Activated CD4-positive, alpha-beta T cell treated with anti-CD3 and anti-CD28 coated beads for 1 hour (primary cell): ENCODE measurements around the gene GLRX.
"Not testable (repeated sequence)": the region's sequence is repeated elsewhere in the genome, so short reads cannot be mapped to it uniquely, and the experiment has no call there.

Experiments
- DNase-seq: peaks from one replicate; pipeline ENCODE4 v3.0.0-alpha.2; 2020

Gene GLRX

GRCh38 chr5:95826949-95827891 lies 4.7 kb upstream of the GLRX start:
- DNase-seq = no peak

- DNase-seq = no peak
Measured at GRCh38 chr5:95825495-95825894, 3.0 kb upstream of the GLRX start.

DNA sequence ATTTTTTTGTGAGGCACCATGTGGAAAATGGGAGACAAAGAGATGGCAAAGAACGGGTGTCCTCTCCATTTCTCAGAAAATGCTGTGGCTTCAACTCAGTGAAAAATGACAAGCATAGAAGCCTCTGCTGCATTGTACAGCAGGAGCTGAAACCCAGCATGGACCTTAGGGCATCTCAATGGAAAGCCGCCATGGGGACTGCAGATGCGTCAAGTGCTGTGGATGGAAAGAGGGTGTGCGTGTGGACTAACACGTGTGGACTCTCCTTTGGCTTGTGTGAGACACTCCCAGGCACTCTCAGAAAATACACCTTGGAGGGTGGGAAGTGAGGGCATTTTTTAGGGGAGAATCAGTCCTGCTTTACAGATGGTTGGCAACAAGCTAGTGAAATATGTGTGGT lies 2.2 kb upstream of the GLRX start:
- DNase-seq = no peak

- no peak for DNase-seq
Measured at GRCh38 chr5:95823738-95824609, 1.4 kb upstream of the GLRX start.

DNA sequence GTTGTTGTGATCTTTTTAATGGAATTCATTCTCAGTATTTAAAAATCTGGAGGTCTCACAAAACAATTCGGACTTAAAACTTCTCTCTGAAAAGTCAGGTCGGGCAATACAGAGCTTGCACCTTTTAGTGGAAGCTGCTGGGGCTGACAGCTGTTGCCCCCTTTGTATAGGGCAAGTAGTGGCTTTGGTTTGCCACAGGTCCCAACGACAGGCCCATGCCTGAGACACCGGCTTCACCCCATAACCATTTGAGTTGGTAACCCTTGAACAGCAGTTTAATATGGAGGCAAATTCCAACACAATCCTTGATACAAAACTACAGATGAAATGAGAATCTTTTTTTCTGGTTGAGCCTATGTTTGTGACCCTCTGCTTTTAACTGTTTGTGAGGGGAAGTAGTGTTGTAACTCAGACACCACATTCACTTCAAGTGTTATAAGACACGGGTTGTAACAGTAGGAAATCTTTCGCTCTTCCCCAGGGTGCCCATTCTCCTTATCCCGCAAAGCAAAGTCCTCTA lies 752 bp upstream of the GLRX start:
- no peak for DNase-seq

DNA sequence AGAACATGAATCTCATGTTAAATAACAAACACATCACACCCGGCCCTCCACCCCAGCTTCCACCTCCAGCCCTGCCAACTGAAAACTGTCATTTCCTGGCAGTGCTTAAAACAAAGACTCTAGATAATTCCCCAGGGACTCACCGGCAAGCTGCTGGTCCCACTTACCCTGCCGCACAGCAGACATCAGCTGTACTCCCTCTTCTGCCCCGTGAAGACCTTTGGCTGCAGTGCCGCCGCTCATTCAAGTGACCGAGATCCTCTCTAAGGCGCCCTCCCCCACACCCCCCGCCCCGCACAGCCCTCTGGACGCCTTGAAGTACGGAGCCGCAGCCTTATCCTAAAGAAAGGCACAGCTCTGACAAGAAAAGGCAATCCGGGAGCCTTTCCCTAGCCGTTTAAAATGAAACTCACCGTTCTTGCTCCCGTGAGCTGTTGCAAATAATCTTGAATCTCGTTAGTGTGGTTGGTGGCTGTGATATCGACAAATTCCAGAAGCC lies 434 bp downstream of the GLRX start:
- no peak for DNase-seq

DNA sequence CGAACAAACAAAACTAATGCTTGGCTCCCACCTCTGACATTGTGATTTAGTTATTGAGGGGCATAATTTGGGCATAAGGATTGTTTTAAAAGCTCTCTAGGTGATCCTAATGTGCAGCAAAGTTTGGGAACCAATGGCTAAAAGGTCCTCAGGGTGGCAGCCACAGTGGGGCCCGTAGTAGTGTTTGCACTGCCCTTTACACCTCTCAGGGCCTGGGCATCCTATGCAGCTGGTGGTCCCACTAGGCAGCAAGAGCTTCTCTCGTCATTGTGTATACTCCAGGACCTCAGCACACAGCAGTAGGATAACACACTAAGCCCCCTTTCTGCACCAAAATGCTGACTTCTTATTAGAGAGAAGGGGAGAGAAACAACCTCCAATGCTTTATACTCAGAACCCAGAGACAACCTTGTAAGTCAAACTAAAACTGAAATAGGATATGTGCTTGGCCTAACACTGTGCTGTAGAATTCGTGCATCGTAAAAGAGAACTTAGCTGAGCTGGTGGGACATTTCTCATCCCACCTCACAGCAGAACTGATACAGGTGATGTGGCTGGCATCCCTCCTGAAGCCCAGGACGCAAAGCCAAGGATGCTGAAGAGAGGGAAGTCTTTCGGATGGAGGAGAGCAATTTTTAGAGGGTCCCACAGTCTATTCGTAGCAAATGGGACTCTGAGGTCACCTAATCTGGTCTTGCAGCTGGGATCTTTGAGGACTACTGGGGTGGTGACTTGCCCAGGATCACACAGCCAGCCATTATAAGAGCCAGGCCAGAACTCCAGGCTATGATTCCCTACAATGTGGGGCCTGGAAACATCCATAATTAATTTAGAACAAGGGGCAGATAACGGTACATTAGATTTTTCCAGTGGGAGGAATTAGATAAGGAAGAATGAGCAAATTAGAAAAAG lies 1.2 kb downstream of the GLRX start:
- no peak for DNase-seq

GRCh38 chr5:95818181-95819147 lies 4.1 kb downstream of the GLRX start:
- DNase-seq = no peak

DNA sequence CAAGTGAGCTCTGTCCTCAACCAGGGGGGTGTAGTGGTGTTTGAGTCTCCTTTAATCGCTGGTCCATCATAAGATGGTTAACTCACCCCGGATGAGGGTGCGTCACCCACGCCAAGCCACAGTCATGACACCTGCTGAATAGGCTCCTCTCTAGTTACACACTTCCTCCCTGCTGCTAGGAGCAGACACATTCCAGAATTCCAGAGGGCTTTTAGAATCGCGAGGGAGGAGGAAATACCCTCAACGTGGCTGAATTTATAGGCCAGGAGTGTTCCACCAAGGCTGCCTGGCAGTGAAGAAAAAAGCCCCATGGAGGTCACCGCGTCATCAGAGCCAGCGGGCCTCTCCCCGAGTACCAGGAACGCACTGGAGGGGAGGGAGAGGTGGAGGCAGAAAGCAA lies 5.1 kb downstream of the GLRX start:
- no peak for DNase-seq

DNA sequence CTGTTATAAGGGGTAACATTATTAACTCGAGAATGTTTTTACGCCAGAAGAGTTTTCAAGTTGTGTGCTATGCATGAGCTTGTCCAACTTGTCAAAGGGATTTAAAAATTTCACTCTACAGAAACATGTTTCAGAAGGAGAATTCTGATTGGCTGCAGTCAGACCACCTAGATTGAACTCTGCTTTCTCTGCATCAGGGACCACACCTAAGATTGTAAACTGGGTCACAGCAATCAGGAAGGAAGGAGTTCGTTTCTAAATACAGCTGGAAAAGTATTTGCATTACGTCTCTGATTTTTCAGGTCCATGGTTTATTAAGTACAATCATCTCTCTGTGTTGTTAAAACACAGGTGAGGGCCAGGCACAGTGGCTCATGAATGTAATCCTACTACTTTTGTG lies 5.8 kb downstream of the GLRX start:
- DNase-seq = no peak

DNA sequence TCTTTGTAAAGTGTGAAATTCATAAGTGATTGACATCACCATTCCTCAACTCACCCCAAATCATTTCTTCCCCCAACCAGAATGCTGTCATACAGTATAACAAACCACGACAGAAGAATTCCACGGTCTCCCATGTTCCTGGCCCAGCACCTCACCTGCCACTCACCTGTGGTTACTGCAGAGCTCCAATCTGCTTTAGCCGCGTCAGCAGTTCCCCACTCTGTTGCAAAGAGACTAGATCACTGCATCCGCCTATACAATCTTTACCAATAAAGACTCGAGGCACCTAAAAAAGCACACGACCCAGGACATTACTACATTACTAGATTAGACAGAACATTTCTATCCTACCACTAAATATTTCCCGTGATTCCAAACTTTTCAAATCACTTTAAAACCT lies 6.2 kb downstream of the GLRX start:
- no peak for DNase-seq

- DNase-seq = no peak
Measured at GRCh38 chr5:95815155-95815729, 7.3 kb downstream of the GLRX start.

DNA sequence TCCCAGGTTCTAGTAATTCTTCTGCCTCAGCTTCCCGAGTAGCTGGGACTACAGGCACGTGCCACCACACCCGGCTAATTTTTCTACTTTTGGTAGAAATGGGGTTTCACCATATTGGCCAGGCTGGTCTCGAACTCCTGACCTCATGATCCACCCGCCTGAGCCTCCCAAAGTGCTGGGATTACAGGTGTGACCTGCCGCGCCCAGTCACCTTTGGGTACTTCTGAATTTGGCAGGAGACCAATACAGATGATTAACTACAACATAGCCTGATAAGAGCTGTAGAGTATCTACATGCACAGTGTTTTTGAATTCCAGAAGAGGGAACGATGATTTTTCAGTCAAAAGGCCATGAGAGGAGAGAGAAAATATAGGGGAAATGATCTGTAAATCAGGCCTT lies 9.5 kb downstream of the GLRX start:
- not testable (repeated sequence) for DNase-seq

DNA sequence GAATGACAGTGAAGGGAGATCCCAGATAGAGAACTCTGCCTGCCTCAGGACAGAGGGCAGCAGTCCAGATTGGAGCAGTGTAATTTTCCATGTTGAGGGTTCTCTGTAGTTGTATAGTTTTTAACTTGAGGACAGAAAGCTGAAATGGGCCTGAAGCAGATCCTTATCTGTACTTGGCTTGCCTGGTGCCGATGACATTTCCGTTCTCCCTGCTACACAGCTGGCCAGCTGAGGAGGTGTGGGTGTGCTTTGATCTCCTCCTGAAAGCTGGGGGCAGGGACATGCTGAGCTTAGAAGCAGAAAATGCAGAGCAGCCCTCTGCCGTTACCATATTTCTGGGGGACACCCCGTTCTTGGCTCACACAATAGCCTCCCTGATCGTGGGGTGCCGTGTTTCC lies 10.5 kb downstream of the GLRX start:
- no peak for DNase-seq

- DNase-seq = not testable (repeated sequence)
Measured at GRCh38 chr5:95811461-95812073, 11.0 kb downstream of the GLRX start.

DNA sequence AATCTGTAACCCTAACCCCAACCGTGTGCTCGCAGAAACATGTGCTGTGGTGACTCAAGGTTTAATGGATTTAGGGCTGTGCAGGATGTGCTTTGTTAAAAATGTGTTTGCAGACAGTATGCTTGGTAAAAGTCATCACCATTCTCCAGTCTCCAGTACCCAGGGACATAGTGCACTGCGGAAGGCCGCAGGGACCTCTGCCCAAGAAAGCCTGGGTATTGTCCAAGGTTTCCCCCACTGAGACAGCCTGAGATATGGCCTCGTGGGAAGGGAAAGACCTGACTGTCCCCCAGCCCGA lies 11.5 kb downstream of the GLRX start:
- DNase-seq = not testable (repeated sequence)

DNA sequence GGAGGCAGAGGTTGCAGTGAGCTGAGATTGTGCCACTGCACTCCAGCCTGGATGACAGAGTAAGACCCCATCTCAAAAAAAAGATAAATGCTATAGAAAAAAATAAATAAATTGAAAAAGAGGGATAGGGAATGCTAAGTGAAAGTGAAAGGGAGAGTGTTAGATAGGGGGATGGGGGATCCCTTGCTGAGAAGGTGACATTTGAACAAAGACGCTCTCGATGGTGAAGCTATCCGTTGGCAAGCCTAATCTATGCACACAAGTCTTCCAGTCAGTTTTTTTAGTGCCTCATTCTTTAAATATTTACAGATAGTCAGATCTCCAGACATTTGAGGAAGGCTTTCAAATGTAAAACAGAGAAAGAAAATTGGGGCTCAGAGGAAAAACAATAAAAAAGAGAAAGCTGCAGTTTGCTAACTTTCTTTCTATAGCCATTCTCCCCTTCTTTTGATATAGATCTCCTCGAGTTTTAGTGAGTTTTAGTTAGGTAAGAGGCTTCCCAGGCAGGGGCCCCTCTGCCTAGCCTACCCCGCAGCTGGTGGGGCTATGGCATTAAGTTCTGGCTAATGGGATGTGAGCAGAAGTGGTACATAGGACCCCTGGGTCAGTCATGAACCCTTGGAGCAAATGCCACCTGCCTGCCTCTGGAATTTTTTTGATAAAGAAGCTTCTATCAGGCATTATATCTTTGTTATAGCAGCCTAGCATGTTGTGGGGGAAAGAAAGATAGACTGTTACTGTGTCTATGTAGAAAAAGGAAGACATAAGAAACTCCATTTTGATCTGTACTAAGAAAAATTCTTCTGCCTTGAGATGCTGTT lies 12.0 kb downstream of the GLRX start:
- no peak for DNase-seq

- no peak for DNase-seq
Measured at GRCh38 chr5:95809414-95809960, 13.0 kb downstream of the GLRX start.
